Renal cortical epithelial cell (primary cell): ENCODE results near the gene CNTF. TPM values are rescaled to one million over a fixed set of nuclear protein-coding genes. Genes with fewer than 3 reads are reported as not detected.

ENCODE experiments used
- DNase-seq: peaks from one replicate; pipeline ENCODE4 v3.0.0-alpha.2; 2011; ENCODE audit warnings: low read depth
- total RNA-seq: library from RNA; depleted of rRNA; stranded (reverse); fragments of >200 nt; gene quantifications from 2 replicates; pipeline ENCODE4 v1.2.3, GENCODE V29; 2014

Gene CNTF
- total RNA-seq, 1 donor from 2014 or later, result 1.6 TPM

- no peak for DNase-seq
Observed at GRCh38 chr11:58641803-58642581, 19.5 kb downstream of the CNTF start.

- DNase-seq, result no peak
Observed at GRCh38 chr11:58645854-58646253, 23.4 kb downstream of the CNTF start.

- DNase-seq, result no peak
Observed at GRCh38 chr11:58647141-58647699, 24.8 kb downstream of the CNTF start.

GRCh38 chr11:58647866-58648265 lies 25.4 kb downstream of the CNTF start:
- DNase-seq, result no peak

- DNase-seq, result no peak
Observed at GRCh38 chr11:58649623-58650022, 27.2 kb downstream of the CNTF start.

- no peak for DNase-seq
Observed at GRCh38 chr11:58650496-58650895, 28.0 kb downstream of the CNTF start.

- DNase-seq, result no peak
Observed at GRCh38 chr11:58652726-58653280, 30.3 kb downstream of the CNTF start.

- DNase-seq, result peak; percentile 71
Observed at GRCh38 chr11:58654079-58654907, 31.8 kb downstream of the CNTF start.

GRCh38 chr11:58654908-58655296 lies 32.4 kb downstream of the CNTF start:
- no peak for DNase-seq

GRCh38 chr11:58656348-58656747 lies 33.9 kb downstream of the CNTF start:
- no peak for DNase-seq

GRCh38 chr11:58658623-58659022 lies 36.2 kb downstream of the CNTF start:
- no peak for DNase-seq

- DNase-seq, result peak; percentile 56
Observed at GRCh38 chr11:58659404-58659803, 36.9 kb downstream of the CNTF start.

GRCh38 chr11:58659910-58660570 lies 37.6 kb downstream of the CNTF start:
- peak; percentile 20 for DNase-seq

GRCh38 chr11:58671983-58672633 lies 49.6 kb downstream of the CNTF start:
- DNase-seq, result no peak

GRCh38 chr11:58674609-58675008 lies 52.1 kb downstream of the CNTF start:
- DNase-seq, result peak; percentile 34

Other genes with a start within 250 kb of the CNTF start
- gene OR5B3, start 215.8 kb upstream of the CNTF start, total RNA-seq, result not detected in 2 replicates
- gene OR5B2, start 194.5 kb upstream of the CNTF start, total RNA-seq, result not detected in 2 replicates
- gene OR5B12, start 180.4 kb upstream of the CNTF start, total RNA-seq, result not detected in 2 replicates
- gene OR5B21, start 114.6 kb upstream of the CNTF start, total RNA-seq, result not detected in 2 replicates
- 4.1 and 14.1 TPM in 2 replicates for gene LPXN, start 46.8 kb upstream of the CNTF start, total RNA-seq
- gene ZFP91, start 43.6 kb upstream of the CNTF start, total RNA-seq, result 42.1 and 56.1 TPM in 2 replicates
- gene GLYAT, start 109.3 kb downstream of the CNTF start, total RNA-seq, result 3.6 TPM in 1 of 2 replicates, not detected in the other
- 0.20 and 2.1 TPM in 2 replicates for gene GLYATL2, start 222.0 kb downstream of the CNTF start, total RNA-seq